Transverse colon (tissue), 4 donors: Measurements from ENCODE around the gene ALDOC.

Experiments
- CTCF ChIP-seq, 5 experiments: fragments of 200-600 bp in 3 of 5; fragments of 450-650 bp in 2 of 5; sonication (generic) in 3 of 5; IDR thresholded peaks; 1 replicate in 2 of 5; 2 replicates in 3 of 5; pipeline ENCODE4 v1.5.1; 2016 to 2017; ENCODE audit warnings: antibody characterized with exemption in 5 of 5, inconsistent platforms in 3 of 5, mild to moderate bottlenecking in 2 of 5, moderate library complexity in 1 of 5
- EP300 ChIP-seq: sonication (generic); formaldehyde crosslinking; IDR thresholded peaks from one replicate; pipeline ENCODE4 v1.6.1; 2017; ENCODE audit warnings: antibody characterized with exemption, low read depth
- POLR2A ChIP-seq: fragments of 450-650 bp; IDR thresholded peaks from one replicate; pipeline ENCODE4 v1.6.1; 2016; ENCODE audit warnings: antibody characterized with exemption, mild to moderate bottlenecking, moderate library complexity
- POLR2AphosphoS5 ChIP-seq, 3 donors: sonication (generic); formaldehyde crosslinking; IDR thresholded peaks; one replicate each; pipeline ENCODE4 v1.6.1; 2016; ENCODE audit warnings: antibody characterized with exemption in 3 of 3

- TF ChIP-seq CTCF (IDR thresholded peaks at IDR 0.05) (no peak), POLR2A (no peak), EP300 (no peak), POLR2AphosphoS5 (IDR thresholded peaks at IDR 0.05) (no peak)
Measured at GRCh38 chr17:28598389-28598788, 21.7 kb upstream of the ALDOC start.
